GM12878 (cell line): ENCODE data around the gene HCN3. TPM values are rescaled to one million over a fixed set of nuclear protein-coding genes. Genes with fewer than 3 reads are reported as not detected.

Experiments
- ATF7 ChIP-seq: fragments of 450-650 bp; IDR thresholded peaks from 2 replicates; pipeline ENCODE4 v1.6.1; 2016; ENCODE audit warnings: low read depth, mild to moderate bottlenecking
- CBFB ChIP-seq: IDR thresholded peaks from 2 replicates; pipeline ENCODE4 v1.6.1; 2016; ENCODE audit warnings: antibody characterized with exemption, low read depth
- CBX5 ChIP-seq: sonication (generic); IDR thresholded peaks from 2 replicates; pipeline ENCODE4 v1.6.1; 2016; ENCODE audit warnings: low read depth, moderate library complexity, mild to moderate bottlenecking, inconsistent platforms
- HCFC1 ChIP-seq: fragments of 150-350 bp; IDR thresholded peaks from 2 replicates; pipeline ENCODE4 v1.6.1; 2014; ENCODE audit warnings: low read length
- HDAC6 ChIP-seq: fragments of 200-600 bp; sonication (generic); IDR thresholded peaks from one replicate; pipeline ENCODE4 v1.8.0; 2017; ENCODE audit warnings: antibody characterized with exemption; ENCODE audit not compliant: unreplicated experiment
- HDGF ChIP-seq: fragments of 450-650 bp; IDR thresholded peaks from 2 replicates; pipeline ENCODE4 v1.6.1; 2016; ENCODE audit warnings: antibody characterized with exemption
- KDM1A ChIP-seq: fragments of 200-600 bp; sonication (generic); IDR thresholded peaks from 2 replicates; pipeline ENCODE4 v1.6.1; 2016; ENCODE audit warnings: borderline replicate concordance
- MYB ChIP-seq: fragments of 150-350 bp; IDR thresholded peaks from 2 replicates; pipeline ENCODE4 v1.6.1; 2014; ENCODE audit warnings: mild to moderate bottlenecking, low read depth, low read length, borderline replicate concordance
- SMAD5 ChIP-seq: IDR thresholded peaks from 2 replicates; pipeline ENCODE4 v1.6.1; 2016; ENCODE audit warnings: antibody characterized with exemption, low read depth
- TAF1 ChIP-seq: IDR thresholded peaks from 2 replicates; pipeline ENCODE4 v1.6.1; 2011; ENCODE audit warnings: mild to moderate bottlenecking, low read depth, low read length, borderline replicate concordance
- TBL1XR1 ChIP-seq: IDR thresholded peaks from 2 replicates; pipeline ENCODE4 v1.6.1; 2012; ENCODE audit warnings: low read depth, low read length, improper control_type of control experiment
- TCF7 ChIP-seq: IDR thresholded peaks from 2 replicates; pipeline ENCODE4 v1.6.1; 2014; ENCODE audit warnings: antibody characterized with exemption, borderline replicate concordance
- YY1 ChIP-seq: IDR thresholded peaks from 2 replicates; pipeline ENCODE4 v1.6.1; 2011; ENCODE audit warnings: low read depth, mild to moderate bottlenecking, low read length
- polyA plus RNA-seq, 11 experiments: library from polyadenylated mRNA; depleted of rRNA in 4 of 11; unstranded in 6 of 11; stranded (reverse) in 5 of 11; fragments of >200 nt; fragmentation: Nextera tagmentation in 4 of 11; fragmentation: Illumina TruSeq in 1 of 11; extraction: Ambion mirVana in 4 of 11; extraction: Trizol in 1 of 11; gene quantifications; 1 replicate in 1 of 11; 2 replicates in 10 of 11; pipeline versions ENCODE4 v1.2.1 to v1.2.3, GENCODE V29; 2011 to 2016; ENCODE audit warnings: inconsistent platforms in 2 of 11, missing spikeins in 2 of 11, low read depth in 1 of 11
- total RNA-seq, 4 experiments: library from RNA; depleted of rRNA in 3 of 4; stranded (reverse); fragments of >200 nt in 3 of 4; fragmentation: Illumina TruSeq in 1 of 4; extraction: Trizol in 1 of 4; gene quantifications; 2 replicates each; pipeline versions ENCODE4 v1.2.1 to v1.2.3, GENCODE V29; 2013 to 2021
- TF ChIP-seq, protein P1 (sequence below): IDR thresholded peaks from 2 replicates; pipeline ENCODE4 v1.6.1; 2012; ENCODE audit warnings: low read depth, low read length, improper control_type of control experiment
- TF ChIP-seq, protein P2 (sequence below): fragments of 450-650 bp; formaldehyde crosslinking; IDR thresholded peaks from 2 replicates; pipeline ENCODE4 v1.4.0; 2022; ENCODE audit warnings: mild to moderate bottlenecking, moderate library complexity
- TF ChIP-seq, protein P3 (sequence below): fragments of 450-650 bp; IDR thresholded peaks from 2 replicates; pipeline ENCODE4 v1.6.1; 2016; ENCODE audit warnings: mild to moderate bottlenecking
- TF ChIP-seq, protein P4 (sequence below): fragments of 450-650 bp; IDR thresholded peaks from 2 replicates; pipeline ENCODE4 v1.6.1; 2017; ENCODE audit warnings: low read depth, mild to moderate bottlenecking, moderate library complexity
- TF ChIP-seq, protein P5 (sequence below): IDR thresholded peaks from 2 replicates; pipeline ENCODE4 v1.6.1; 2011; ENCODE audit warnings: mild to moderate bottlenecking, low read depth, low read length, moderate library complexity; ENCODE audit not compliant: insufficient replicate concordance
- TF ChIP-seq, protein P6 (sequence below): fragments of 450-650 bp; IDR thresholded peaks from 2 replicates; pipeline ENCODE4 v1.6.1; 2017; ENCODE audit warnings: antibody characterized with exemption, mild to moderate bottlenecking, moderate library complexity

Gene HCN3
- total and polyA plus RNA-seq, 10 of the 15 experiments (the other 5 are each of a cell fraction or from before 2014, with no cell fraction given): 0.08 to 4.1 (median 1.8) TPM

DNA sequence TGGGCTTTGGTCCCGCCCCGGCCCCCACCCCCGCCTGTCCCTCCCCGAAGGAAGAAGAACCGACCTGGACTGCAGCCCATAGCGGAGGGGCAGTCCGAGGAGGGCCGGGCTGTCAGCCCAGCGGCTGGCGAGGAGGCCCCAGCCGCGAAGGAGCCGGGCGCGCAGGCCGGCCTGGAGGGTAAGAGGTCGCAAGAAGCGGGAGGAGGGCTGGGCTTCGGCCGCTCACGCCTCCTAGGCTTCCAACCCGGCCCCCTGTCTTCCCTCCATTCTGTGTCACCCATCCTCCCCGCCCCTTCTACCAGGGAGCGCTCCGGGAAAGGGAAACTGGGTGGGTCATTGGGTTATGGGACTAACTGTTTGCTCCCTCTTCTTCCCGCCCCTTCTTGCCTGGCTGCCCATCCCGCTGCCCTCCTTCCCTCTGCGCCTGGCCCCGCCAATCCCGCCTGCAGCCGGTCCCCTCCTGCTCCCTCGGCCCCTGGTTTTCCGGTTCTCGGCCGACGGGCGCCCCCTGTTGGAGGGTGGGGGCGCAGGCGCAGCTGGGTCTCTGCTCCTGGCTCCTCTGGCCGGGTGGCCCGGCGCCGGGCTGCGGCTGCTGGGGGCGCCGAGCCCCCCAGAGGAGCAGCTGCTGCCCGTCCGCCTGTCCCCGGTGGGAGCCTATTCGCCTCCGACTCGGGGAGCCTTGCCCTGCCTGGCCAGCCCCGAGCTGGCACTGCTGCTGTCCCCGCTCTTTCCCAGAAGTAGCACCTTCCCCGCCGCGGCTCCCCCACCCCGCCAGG is 45.9 kb downstream of the HCN3 start (continued):
- TF ChIP-seq, protein P1, sequence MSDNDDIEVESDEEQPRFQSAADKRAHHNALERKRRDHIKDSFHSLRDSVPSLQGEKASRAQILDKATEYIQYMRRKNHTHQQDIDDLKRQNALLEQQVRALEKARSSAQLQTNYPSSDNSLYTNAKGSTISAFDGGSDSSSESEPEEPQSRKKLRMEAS: 0 out of 2 replicates have a peak, but pooled peaks have one; percentile 44
- TF ChIP-seq HDGF (peak; percentile 89), YY1 (peak; percentile 53; the same call in 1 of the 2 replicates), KDM1A (no peak), ATF7 (no peak), HCFC1 (no peak), TCF7 (no peak), CBX5 (no peak), TBL1XR1 (no peak), HDAC6 (no peak), MYB (no peak), TAF1 (no peak), CBFB (no peak), SMAD5 (no peak)
- TF ChIP-seq, protein P2, sequence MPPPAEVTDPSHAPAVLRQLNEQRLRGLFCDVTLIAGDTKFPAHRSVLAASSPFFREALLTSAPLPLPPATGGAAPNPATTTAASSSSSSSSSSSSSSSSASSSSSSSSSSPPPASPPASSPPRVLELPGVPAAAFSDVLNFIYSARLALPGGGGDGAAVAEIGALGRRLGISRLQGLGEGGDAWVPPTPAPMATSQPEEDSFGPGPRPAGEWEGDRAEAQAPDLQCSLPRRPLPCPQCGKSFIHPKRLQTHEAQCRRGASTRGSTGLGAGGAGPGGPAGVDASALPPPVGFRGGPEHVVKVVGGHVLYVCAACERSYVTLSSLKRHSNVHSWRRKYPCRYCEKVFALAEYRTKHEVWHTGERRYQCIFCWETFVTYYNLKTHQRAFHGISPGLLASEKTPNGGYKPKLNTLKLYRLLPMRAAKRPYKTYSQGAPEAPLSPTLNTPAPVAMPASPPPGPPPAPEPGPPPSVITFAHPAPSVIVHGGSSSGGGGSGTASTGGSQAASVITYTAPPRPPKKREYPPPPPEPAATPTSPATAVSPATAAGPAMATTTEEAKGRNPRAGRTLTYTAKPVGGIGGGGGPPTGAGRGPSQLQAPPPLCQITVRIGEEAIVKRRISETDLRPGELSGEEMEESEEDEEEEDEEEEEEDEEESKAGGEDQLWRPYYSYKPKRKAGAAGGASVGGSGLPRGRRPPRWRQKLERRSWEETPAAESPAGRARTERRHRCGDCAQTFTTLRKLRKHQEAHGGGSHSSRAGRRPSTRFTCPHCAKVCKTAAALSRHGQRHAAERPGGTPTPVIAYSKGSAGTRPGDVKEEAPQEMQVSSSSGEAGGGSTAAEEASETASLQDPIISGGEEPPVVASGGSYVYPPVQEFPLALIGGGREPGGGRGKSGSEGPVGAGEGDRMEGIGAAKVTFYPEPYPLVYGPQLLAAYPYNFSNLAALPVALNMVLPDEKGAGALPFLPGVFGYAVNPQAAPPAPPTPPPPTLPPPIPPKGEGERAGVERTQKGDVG (CRISPR knock-in tag): no peak
- TF ChIP-seq, protein P3, sequence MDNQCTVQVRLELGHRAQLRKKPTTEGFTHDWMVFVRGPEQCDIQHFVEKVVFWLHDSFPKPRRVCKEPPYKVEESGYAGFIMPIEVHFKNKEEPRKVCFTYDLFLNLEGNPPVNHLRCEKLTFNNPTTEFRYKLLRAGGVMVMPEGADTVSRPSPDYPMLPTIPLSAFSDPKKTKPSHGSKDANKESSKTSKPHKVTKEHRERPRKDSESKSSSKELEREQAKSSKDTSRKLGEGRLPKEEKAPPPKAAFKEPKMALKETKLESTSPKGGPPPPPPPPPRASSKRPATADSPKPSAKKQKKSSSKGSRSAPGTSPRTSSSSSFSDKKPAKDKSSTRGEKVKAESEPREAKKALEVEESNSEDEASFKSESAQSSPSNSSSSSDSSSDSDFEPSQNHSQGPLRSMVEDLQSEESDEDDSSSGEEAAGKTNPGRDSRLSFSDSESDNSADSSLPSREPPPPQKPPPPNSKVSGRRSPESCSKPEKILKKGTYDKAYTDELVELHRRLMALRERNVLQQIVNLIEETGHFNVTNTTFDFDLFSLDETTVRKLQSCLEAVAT: peak; percentile 31; the same call in 1 of the 2 replicates
- TF ChIP-seq, protein P4, sequence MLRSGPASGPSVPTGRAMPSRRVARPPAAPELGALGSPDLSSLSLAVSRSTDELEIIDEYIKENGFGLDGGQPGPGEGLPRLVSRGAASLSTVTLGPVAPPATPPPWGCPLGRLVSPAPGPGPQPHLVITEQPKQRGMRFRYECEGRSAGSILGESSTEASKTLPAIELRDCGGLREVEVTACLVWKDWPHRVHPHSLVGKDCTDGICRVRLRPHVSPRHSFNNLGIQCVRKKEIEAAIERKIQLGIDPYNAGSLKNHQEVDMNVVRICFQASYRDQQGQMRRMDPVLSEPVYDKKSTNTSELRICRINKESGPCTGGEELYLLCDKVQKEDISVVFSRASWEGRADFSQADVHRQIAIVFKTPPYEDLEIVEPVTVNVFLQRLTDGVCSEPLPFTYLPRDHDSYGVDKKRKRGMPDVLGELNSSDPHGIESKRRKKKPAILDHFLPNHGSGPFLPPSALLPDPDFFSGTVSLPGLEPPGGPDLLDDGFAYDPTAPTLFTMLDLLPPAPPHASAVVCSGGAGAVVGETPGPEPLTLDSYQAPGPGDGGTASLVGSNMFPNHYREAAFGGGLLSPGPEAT: peak; percentile 28; the same call in 1 of the 2 replicates
- TF ChIP-seq, protein P5, sequence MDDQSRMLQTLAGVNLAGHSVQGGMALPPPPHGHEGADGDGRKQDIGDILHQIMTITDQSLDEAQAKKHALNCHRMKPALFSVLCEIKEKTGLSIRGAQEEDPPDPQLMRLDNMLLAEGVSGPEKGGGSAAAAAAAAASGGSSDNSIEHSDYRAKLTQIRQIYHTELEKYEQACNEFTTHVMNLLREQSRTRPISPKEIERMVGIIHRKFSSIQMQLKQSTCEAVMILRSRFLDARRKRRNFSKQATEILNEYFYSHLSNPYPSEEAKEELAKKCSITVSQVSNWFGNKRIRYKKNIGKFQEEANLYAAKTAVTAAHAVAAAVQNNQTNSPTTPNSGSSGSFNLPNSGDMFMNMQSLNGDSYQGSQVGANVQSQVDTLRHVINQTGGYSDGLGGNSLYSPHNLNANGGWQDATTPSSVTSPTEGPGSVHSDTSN: no peak
- TF ChIP-seq, protein P6, sequence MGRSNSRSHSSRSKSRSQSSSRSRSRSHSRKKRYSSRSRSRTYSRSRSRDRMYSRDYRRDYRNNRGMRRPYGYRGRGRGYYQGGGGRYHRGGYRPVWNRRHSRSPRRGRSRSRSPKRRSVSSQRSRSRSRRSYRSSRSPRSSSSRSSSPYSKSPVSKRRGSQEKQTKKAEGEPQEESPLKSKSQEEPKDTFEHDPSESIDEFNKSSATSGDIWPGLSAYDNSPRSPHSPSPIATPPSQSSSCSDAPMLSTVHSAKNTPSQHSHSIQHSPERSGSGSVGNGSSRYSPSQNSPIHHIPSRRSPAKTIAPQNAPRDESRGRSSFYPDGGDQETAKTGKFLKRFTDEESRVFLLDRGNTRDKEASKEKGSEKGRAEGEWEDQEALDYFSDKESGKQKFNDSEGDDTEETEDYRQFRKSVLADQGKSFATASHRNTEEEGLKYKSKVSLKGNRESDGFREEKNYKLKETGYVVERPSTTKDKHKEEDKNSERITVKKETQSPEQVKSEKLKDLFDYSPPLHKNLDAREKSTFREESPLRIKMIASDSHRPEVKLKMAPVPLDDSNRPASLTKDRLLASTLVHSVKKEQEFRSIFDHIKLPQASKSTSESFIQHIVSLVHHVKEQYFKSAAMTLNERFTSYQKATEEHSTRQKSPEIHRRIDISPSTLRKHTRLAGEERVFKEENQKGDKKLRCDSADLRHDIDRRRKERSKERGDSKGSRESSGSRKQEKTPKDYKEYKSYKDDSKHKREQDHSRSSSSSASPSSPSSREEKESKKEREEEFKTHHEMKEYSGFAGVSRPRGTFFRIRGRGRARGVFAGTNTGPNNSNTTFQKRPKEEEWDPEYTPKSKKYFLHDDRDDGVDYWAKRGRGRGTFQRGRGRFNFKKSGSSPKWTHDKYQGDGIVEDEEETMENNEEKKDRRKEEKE: no peak
